SK-N-MC (cell line): ENCODE measurements around the gene INHA.

Experiments used
- EZH2 ChIP-seq: fragments of 200-600 bp; sonication (generic); IDR thresholded peaks from one replicate; pipeline ENCODE4 v1.6.1; 2017; ENCODE audit warnings: antibody characterized with exemption
- FOXP2 ChIP-seq: optimal IDR thresholded peaks from 2 replicates; pipeline ENCODE3; 2011; ENCODE audit warnings: mild to moderate bottlenecking, moderate library complexity; ENCODE audit not compliant: insufficient read depth; ENCODE audit errors: extremely low read length, control extremely low read depth
- POLR2AphosphoS5 ChIP-seq: IDR thresholded peaks from 2 replicates; pipeline ENCODE4 v1.6.1; 2012; ENCODE audit warnings: mild to moderate bottlenecking, low read depth, low read length, borderline replicate concordance

- TF ChIP-seq POLR2AphosphoS5 (no peak), EZH2 (no peak), FOXP2 (no peak)
Measured at GRCh38 chr2:219552382-219553167, 19.5 kb upstream of the INHA start.
